IPS-20b (cell line): ENCODE data around the gene ARHGAP15.

ENCODE experiments used
- H3K27ac ChIP-seq: one replicate; pipeline ENCODE4 v1.5.1; 2013; ENCODE audit warnings: low read length
- H3K27me3 ChIP-seq: 2 replicates; pipeline ENCODE4 v1.6.1; 2013; ENCODE audit warnings: mild to moderate bottlenecking, low read length, inconsistent platforms; ENCODE audit not compliant: insufficient read depth
- H3K36me3 ChIP-seq: 2 replicates; pipeline ENCODE4 v1.6.1; 2013; ENCODE audit warnings: low read depth, mild to moderate bottlenecking, inconsistent platforms, low read length, moderate library complexity; ENCODE audit not compliant: insufficient read depth
- H3K4me1 ChIP-seq: 2 replicates; pipeline ENCODE4 v1.6.1; 2013; ENCODE audit warnings: mild to moderate bottlenecking, control low read depth, inconsistent platforms, low read length, moderate library complexity; ENCODE audit not compliant: insufficient read depth
- H3K4me3 ChIP-seq: 2 replicates; pipeline ENCODE4 v1.5.1; 2013; ENCODE audit warnings: mild to moderate bottlenecking, low read length, inconsistent platforms
- H3K9ac ChIP-seq: 2 replicates; pipeline ENCODE4 v1.6.1; 2013; ENCODE audit warnings: low read depth, mild to moderate bottlenecking, inconsistent platforms, low read length, moderate library complexity
- H3K9me3 ChIP-seq: 2 replicates; pipeline ENCODE4 v1.6.1; 2013; ENCODE audit warnings: mild to moderate bottlenecking, low read depth, low read length, inconsistent platforms; ENCODE audit not compliant: insufficient read depth

The ARHGAP15 gene

GRCh38 chr2:143716522-143716921 is 587.3 kb downstream of the ARHGAP15 start:
- no peaks in the 10 kb centered on the region for H3K27me3 ChIP-seq
- no peaks in the 10 kb centered on the region for H3K9me3 ChIP-seq
- H3K9ac ChIP-seq, result no peak overlapping the region
- no peak overlapping the region for H3K27ac ChIP-seq
- no peaks in the 10 kb centered on the region for H3K36me3 ChIP-seq
- no peak overlapping the region for H3K4me3 ChIP-seq
- H3K4me1 ChIP-seq, result no peaks in the 10 kb centered on the region

GRCh38 chr2:143717053-143717452 is 587.8 kb downstream of the ARHGAP15 start:
- no peaks in the 10 kb centered on the region for H3K27me3 ChIP-seq
- no peaks in the 10 kb centered on the region for H3K36me3 ChIP-seq
- no peaks in the 10 kb centered on the region for H3K9me3 ChIP-seq
- no peak overlapping the region for H3K27ac ChIP-seq
- no peak overlapping the region for H3K9ac ChIP-seq
- H3K4me1 ChIP-seq, result no peaks in the 10 kb centered on the region
- H3K4me3 ChIP-seq, result no peak overlapping the region

- Histone ChIP-seq H3K4me3 (no peak overlapping the region), H3K36me3 (no peaks in the 10 kb centered on the region), H3K27ac (no peak overlapping the region), H3K27me3 (no peaks in the 10 kb centered on the region), H3K9me3 (no peaks in the 10 kb centered on the region), H3K4me1 (no peaks in the 10 kb centered on the region), H3K9ac (no peak overlapping the region)
These were observed 588.4 kb downstream of the ARHGAP15 start for GRCh38 chr2:143717536-143718168.

GRCh38 chr2:143718745-143719144 is 589.5 kb downstream of the ARHGAP15 start:
- Histone ChIP-seq H3K9ac (no peak overlapping the region), H3K4me1 (no peaks in the 10 kb centered on the region)

GRCh38 chr2:143719406-143719805 is 590.2 kb downstream of the ARHGAP15 start:
- H3K36me3 ChIP-seq, result no peaks in the 10 kb centered on the region

More at GRCh38 chr2:143718745-143719144, 589.5 kb downstream of the ARHGAP15 start:
- Histone ChIP-seq H3K27ac (no peak overlapping the region), H3K9me3 (no peaks in the 10 kb centered on the region), H3K36me3 (no peaks in the 10 kb centered on the region), H3K27me3 (no peaks in the 10 kb centered on the region), H3K4me3 (no peak overlapping the region)

GRCh38 chr2:143720095-143720664 is 591.0 kb downstream of the ARHGAP15 start:
- no peak overlapping the region for H3K9ac ChIP-seq
- no peaks in the 10 kb centered on the region for H3K27me3 ChIP-seq
- no peaks in the 10 kb centered on the region for H3K36me3 ChIP-seq
- no peaks in the 10 kb centered on the region for H3K9me3 ChIP-seq
- no peak overlapping the region for H3K4me3 ChIP-seq
- no peaks in the 10 kb centered on the region; the same call in 1 of the 2 replicates for H3K4me1 ChIP-seq
- no peak overlapping the region for H3K27ac ChIP-seq

More at GRCh38 chr2:143719406-143719805, 590.2 kb downstream of the ARHGAP15 start:
- no peaks in the 10 kb centered on the region for H3K4me1 ChIP-seq
- no peak overlapping the region for H3K4me3 ChIP-seq
- H3K27ac ChIP-seq, result no peak overlapping the region
- no peak overlapping the region for H3K9ac ChIP-seq
- no peaks in the 10 kb centered on the region for H3K27me3 ChIP-seq
- no peaks in the 10 kb centered on the region for H3K9me3 ChIP-seq

DNA sequence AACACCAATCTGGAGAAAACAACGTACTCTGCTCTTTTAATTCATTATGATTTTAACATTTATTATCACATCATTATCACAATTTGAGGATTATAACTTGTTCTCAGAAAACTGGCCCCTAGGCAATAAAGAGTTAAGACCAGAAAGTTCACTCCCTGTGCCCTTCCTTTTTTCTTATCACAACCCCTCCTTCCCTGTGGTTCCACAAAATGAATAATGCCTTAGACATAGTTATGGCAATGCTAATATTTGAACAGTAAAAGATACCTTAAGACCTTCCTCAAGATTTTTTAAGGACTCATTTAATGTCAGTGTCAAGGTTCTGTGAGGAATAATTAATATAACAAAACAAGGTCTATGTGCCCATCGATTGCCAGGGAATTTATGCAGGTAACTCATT is 596.2 kb downstream of the ARHGAP15 start:
- Histone ChIP-seq H3K9ac (no peak overlapping the region), H3K4me3 (no peak overlapping the region), H3K27me3 (no peaks in the 10 kb centered on the region), H3K27ac (no peak overlapping the region), H3K9me3 (no peaks in the 10 kb centered on the region), H3K36me3 (no peaks in the 10 kb centered on the region), H3K4me1 (peaks cover 4% of the 10 kb centered on the region; the same call in 1 of the 2 replicates)

DNA sequence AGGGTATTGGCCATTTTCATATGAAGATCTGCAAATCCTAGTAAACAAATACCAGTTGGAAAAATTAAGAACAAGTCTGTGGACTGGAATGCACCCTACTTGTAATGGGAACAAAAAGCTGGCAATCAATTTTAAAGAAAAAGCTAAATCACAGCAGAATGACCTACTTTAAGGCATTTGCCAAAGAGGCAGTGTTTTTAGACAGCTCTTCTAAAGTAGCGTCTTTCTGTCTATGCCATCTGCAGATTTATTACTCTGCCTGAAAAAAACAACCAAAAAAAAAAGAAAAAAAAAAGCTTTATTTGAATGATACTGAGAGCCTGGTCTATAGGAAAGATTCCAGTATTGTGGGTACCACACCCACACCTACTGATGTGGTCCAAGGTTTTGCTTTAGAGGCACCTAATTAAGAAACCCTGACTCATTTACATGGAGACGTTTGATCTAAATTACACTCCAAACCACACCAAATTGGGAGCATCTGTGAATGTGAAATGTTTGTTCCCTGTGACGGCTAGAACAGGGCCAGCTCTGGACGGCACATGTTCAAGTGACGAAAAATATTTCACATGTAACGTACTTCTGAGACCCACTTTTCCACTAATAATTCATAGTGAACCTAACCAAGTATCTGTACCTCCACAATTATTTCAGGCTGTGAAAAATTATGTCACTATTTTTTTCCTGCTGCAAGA is 597.1 kb downstream of the ARHGAP15 start:
- Histone ChIP-seq H3K9ac (no peak overlapping the region), H3K4me3 (no peak overlapping the region), H3K27me3 (no peaks in the 10 kb centered on the region), H3K9me3 (no peaks in the 10 kb centered on the region), H3K27ac (no peak overlapping the region), H3K4me1 (peaks cover 4% of the 10 kb centered on the region; the same call in 1 of the 2 replicates), H3K36me3 (no peaks in the 10 kb centered on the region)

DNA sequence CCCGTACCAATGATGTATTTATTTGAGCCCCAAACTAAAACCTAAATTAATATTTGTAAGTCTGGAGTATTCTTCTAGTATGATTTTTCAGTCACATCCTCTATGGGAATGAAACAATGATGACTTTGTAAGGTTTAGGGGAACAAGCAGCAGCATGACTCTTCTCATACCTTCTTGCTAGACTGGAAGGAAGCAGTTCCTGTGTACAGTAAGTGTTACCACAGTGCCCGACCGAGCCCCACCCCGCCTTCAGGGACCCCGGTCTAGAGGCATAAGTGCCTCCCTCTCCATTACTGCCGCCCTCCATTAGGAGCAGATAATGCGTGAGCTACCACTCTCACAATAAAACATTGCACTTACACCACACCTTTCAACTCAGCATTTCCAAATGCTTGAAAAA is 599.3 kb downstream of the ARHGAP15 start:
- Histone ChIP-seq H3K36me3 (no peaks in the 10 kb centered on the region), H3K27me3 (no peaks in the 10 kb centered on the region), H3K9ac (no peak overlapping the region), H3K9me3 (no peaks in the 10 kb centered on the region), H3K4me1 (peaks cover 4% of the 10 kb centered on the region; the same call in 1 of the 2 replicates), H3K4me3 (no peak overlapping the region), H3K27ac (no peak overlapping the region)

GRCh38 chr2:143729296-143729814 is 600.1 kb downstream of the ARHGAP15 start:
- no peak overlapping the region for H3K27ac ChIP-seq
- H3K36me3 ChIP-seq, result no peaks in the 10 kb centered on the region
- H3K4me3 ChIP-seq, result no peak overlapping the region

GRCh38 chr2:143730155-143730952 is 601.1 kb downstream of the ARHGAP15 start:
- no peaks in the 10 kb centered on the region for H3K9me3 ChIP-seq
- H3K36me3 ChIP-seq, result no peaks in the 10 kb centered on the region
- H3K27ac ChIP-seq, result no peak overlapping the region
- H3K9ac ChIP-seq, result no peak overlapping the region
- no peaks in the 10 kb centered on the region for H3K27me3 ChIP-seq
- no peak overlapping the region for H3K4me3 ChIP-seq
- peaks cover 4% of the 10 kb centered on the region; the same call in 1 of the 2 replicates for H3K4me1 ChIP-seq

More at GRCh38 chr2:143729296-143729814, 600.1 kb downstream of the ARHGAP15 start:
- H3K27me3 ChIP-seq, result no peaks in the 10 kb centered on the region
- no peaks in the 10 kb centered on the region for H3K9me3 ChIP-seq
- H3K9ac ChIP-seq, result no peak overlapping the region
- H3K4me1 ChIP-seq, result peaks cover 4% of the 10 kb centered on the region; the same call in 1 of the 2 replicates
